ENCODE data around the gene FMN2.

The FMN2 gene

DNA sequence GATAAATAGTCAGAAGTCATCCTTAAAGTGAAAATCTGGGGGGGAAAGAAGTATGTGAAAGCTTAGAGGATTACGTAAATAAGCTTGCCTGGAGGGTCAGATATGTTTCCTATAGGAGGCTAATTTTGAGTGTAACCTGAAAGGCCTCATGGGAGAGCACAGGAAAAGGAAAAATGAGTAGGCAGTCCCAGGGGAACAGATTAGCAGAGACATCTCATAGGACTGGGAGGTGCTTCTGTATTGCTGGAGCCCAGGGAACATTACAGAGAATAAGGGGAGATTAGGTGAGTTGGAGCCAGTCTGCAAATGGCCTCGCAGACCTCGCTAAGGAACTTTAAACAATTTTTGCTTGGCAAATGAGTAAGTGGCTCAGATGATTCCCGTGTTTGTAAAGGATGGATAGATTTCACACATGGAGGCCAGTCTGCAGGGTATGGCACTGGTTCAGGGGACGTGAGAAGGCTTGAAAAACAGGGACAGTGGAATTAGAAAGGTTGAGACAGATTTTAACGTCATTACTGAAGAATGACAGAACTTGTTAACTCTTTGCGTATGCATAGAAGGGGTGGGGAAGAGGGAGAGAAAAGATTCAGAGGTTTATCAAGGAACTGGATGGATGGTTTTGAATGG lies 371.2 kb downstream of the FMN2 start:
- DNase-seq, result no peak

GRCh38 chr1:240464099-240464498 lies 372.4 kb downstream of the FMN2 start:
- DNase-seq, result no peak

GRCh38 chr1:240465531-240465940 lies 373.9 kb downstream of the FMN2 start:
- DNase-seq, result no peak

- no peak for DNase-seq
Observed at GRCh38 chr1:240466509-240466908, 374.8 kb downstream of the FMN2 start.

GRCh38 chr1:240467895-240468294 lies 376.2 kb downstream of the FMN2 start:
- DNase-seq, result no peak

- no peak for DNase-seq
Observed at GRCh38 chr1:240468656-240469055, 377.0 kb downstream of the FMN2 start.

- no peak for DNase-seq
Observed at GRCh38 chr1:240474133-240474614, 382.5 kb downstream of the FMN2 start.

DNA sequence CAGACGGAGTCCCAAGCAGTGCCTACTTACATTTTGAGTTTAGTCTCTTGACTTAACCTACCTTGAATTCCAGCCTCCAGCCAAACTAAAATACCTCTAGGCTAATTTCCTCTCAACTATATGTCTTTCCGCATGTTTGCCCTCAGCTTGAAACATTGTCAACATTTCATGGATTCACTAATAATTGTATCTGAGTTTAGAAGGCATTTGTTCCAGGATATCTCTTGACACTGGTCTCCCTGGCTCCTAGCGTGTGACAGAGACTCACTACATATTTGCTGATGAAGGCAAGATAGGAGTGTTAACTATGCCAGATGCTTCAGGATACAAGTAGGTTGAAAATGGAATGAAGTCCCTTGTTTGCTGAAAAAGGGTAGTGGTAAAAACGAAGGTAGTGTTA lies 384.1 kb downstream of the FMN2 start:
- no peak for DNase-seq

GRCh38 chr1:240478536-240478935 lies 386.9 kb downstream of the FMN2 start:
- no peak for DNase-seq

DNA sequence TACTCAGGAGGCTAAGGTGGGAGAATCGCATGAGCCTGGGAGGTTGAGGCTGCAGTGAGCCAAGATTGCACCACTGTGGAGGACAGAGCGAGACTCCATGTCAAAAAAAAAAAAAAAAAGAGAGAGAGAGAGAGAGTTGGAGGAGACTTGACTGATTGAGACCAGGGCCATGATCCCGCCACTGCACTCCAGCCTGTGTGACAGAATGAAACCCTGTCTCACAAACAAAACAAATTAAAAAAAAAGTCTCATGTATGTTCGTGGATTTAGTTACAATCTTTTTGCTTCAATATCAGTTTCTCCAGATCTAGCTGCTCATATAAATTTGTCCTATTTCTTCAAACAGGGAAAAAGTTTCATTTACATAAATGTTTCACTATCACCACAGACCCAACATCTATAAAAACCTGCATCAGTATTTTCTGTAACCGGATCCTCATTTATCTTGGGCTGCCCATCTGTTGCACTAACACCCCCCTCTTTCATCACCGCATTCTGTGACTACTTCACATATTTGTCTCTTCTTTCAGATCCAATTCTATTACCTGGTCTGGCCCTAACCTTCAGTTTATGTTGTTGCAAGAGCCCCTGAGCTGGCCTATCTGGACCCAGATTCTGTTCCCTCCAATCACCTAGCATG lies 393.2 kb downstream of the FMN2 start:
- no peak for DNase-seq

DNA sequence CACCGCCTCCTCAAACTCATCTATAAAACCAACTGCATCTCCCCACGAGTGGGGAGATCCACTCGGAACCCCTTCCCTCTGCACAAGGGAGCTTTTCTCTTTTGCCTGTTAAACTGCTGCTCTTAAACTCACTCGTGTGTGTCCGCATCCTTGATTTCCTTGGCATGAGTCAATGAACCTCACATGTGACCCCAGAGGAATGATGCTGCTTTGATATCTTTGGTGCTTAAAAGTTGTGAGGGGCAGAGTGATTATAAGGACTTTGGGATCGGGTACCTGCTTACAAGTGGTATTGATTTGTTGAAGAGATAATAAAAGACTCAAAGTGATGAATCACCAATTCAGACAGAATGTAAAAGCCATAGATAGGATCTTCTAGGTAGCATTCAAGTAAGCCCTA lies 394.9 kb downstream of the FMN2 start:
- DNase-seq, result no peak

- DNase-seq, result no peak
Observed at GRCh38 chr1:240487493-240487892, 395.8 kb downstream of the FMN2 start.

GRCh38 chr1:240491156-240491555 lies 399.5 kb downstream of the FMN2 start:
- DNase-seq, result no peak

DNA sequence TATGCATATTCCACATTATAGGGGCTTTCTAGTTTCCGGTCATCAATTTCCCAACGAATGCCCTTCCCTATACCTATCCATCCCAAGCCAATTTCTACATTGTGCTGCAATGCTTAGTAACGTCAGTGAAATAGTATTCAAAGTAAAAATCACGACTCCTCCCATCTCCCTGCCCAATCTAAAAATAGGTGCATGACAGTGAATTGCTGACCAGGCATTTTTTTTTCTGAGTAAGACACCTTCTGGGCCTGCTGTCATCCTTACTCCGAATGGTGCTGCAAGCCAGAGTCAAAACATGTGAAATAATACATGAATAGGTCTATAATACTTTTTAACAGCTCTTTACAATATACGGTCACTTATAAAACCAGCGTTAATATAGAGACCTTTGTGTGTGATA lies 400.1 kb downstream of the FMN2 start:
- DNase-seq, result no peak

- no peak for DNase-seq
Observed at GRCh38 chr1:240492832-240493440, 401.3 kb downstream of the FMN2 start.

GRCh38 chr1:240495601-240496000 lies 403.9 kb downstream of the FMN2 start:
- no peak for DNase-seq

DNA sequence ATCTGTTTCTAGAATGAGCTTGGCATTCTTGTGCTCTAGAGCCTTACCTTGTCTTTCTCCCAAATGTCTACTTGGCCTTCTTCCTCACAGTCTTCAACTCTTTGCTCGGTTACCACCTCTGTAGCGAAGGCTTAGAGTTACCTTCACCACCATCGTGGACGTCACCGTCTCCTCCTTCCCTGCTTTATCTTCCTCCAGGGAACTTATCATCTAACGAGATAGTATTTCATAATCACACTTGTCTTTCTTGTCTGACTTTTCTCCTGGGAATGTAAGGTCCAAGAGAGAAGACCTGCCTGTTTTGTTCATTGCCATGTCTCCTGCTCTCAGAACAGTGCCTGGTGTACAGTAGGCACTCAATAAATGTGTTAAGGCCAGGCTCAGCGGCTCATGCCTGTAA lies 404.7 kb downstream of the FMN2 start:
- no peak for DNase-seq

GRCh38 chr1:240496941-240497340 lies 405.3 kb downstream of the FMN2 start:
- no peak for DNase-seq

DNA sequence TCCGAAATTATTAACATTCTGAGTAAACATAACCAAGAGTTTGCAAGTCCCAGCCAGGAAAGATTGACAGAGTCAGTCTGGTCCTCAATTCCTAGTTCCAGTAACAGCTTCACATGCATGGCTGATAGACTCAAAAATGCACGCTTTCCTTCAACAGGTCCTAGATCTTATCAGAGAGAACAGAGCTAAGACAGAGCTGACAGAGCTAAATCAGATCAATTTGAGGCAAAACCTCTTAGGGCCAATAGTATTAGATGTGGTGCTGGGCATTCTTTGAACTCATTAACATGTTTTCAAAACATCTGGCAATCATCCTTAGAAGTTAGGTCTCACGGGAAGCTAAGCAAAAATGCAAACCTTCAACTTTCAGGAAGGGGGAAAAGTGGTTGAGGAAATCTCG lies 406.2 kb downstream of the FMN2 start:
- no peak for DNase-seq

DNA sequence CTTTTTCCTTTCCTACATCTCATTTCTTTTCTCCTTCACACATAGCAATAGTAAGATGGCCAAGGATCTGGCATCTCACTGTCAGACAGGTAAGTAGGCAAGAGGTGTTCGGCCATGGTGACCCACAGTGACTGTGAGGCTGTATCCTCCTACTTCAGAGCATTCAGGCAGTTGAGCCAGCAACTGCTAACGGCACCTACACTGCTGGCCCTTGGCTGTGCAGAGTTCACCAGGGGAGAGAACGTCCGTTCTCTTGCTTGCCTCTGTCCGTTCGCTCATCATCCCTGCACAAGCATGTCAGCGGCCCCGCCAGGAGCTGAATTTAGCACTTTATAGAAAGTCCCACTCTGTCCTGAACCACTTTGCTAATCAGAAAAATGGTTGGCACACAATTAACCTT lies 406.7 kb downstream of the FMN2 start:
- no peak for DNase-seq

GRCh38 chr1:240499012-240499411 lies 407.3 kb downstream of the FMN2 start:
- DNase-seq, result no peak

DNA sequence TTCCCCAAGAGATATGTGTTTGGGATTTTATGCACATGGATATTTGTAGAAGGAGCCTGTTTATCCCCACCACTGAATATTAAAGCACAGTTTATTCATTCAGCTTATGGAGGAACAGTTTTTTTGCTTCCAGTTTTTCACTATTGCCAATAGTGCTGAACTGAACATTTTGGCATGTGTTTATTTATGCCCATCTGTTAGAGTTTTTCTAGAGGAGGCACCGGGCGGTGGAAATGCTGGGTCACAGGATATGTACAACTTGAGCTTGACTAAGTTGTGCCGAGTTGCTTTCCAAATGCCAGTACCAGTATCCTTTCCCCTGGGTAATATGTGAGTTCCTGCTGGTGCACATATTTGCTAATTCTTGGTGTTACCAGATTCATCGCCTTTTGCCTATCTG lies 409.0 kb downstream of the FMN2 start:
- no peak for DNase-seq

- DNase-seq, result no peak
Observed at GRCh38 chr1:240501115-240501514, 409.4 kb downstream of the FMN2 start.

DNA sequence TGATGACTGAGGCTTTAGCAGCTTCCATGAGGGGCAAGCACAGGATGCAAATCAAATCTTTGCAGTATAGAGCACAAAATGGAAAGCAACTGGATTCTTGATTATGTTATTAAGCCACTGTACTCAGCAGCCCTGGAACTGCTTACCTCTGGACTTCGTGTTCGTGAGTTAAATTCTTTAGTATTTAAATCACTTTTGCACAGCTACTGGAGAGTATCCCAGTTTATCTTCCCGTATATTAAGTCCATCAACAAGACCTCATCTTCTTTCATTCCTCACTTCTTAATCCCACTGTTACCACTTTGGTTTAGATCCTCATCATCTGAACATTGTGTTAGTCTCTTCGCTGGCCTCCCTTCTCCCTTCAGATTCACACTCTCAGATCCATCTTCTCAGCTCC lies 411.4 kb downstream of the FMN2 start:
- DNase-seq, result no peak

DNA sequence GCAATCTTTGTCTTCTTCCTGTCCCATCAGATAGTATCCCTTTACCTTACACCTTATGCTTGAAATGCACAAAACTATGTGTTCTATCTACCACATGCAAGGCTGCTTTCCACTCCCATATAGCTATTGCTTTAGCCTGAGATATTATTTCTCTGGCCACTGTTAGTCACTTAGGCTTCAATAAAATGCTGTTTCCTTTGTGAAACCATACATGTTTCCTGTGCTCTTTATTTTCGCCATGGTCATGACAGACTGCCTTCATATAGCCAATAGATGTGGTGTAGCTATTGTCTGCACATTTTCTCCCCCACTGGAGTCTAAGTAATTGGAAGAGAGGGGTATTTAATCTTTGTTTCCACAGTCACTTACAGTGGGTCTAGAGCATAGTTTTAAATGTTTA lies 411.9 kb downstream of the FMN2 start:
- DNase-seq, result no peak

Measured in NCI-H1048 (cell line).